NT2/D1 (cell line): ENCODE results near the gene TCAP.

Experiments used
- SUZ12 ChIP-seq: IDR thresholded peaks from 2 replicates; pipeline ENCODE4 v1.6.1; 2011; ENCODE audit not compliant: insufficient read length, insufficient read depth; ENCODE audit errors: extremely low read depth
- YY1 ChIP-seq: IDR thresholded peaks from 2 replicates; pipeline ENCODE4 v1.6.1; 2011; ENCODE audit not compliant: insufficient read length, insufficient read depth
- ZNF274 ChIP-seq: IDR thresholded peaks from 2 replicates; pipeline ENCODE4 v1.6.1; 2011; ENCODE audit warnings: mild to moderate bottlenecking, low read depth, low read length

GRCh38 chr17:39632153-39632941 lies 32.8 kb upstream of the TCAP start:
- TF ChIP-seq YY1 (no peak), SUZ12 (no peak), ZNF274 (no peak)
